HEK293T (cell line): ENCODE data around the gene MAML2.

Experiments
- CTCF ChIA-PET: fragments of 350-600 bp; formaldehyde crosslinking; extraction: SDS; loops from one replicate; lab custom pipeline; 2021; ENCODE audit warnings: antibody characterized with exemption, inconsistent platforms; lab: Yijun Ruan, JAX
- POLR2A ChIA-PET: fragments of 350-600 bp; formaldehyde crosslinking; extraction: SDS; loops from one replicate; lab custom pipeline; 2020; ENCODE audit warnings: antibody characterized with exemption, inconsistent platforms; lab: Yijun Ruan, JAX
- DNase-seq: peaks from one replicate; pipeline ENCODE4 v3.0.0; 2012; ENCODE audit warnings: mixed read lengths; ENCODE audit errors: extremely low spot score
- ARNT ChIP-seq: fragments of 450-650 bp; IDR thresholded peaks from 2 replicates; pipeline ENCODE4 v1.6.1; 2017; ENCODE audit warnings: mild to moderate bottlenecking
- BHLHE40 ChIP-seq: fragments of 450-650 bp; IDR thresholded peaks from 2 replicates; pipeline ENCODE4 v1.6.1; 2016; ENCODE audit warnings: mild to moderate bottlenecking, moderate library complexity, borderline replicate concordance
- CTBP1 ChIP-seq: fragments of 450-650 bp; IDR thresholded peaks from 2 replicates; pipeline ENCODE4 v1.6.1; 2016; ENCODE audit warnings: borderline replicate concordance
- ELF4 ChIP-seq: fragments of 450-650 bp; IDR thresholded peaks from 2 replicates; pipeline ENCODE4 v1.6.1; 2017; ENCODE audit warnings: antibody characterized with exemption
- FOXA1 ChIP-seq: fragments of 450-650 bp; IDR thresholded peaks from 2 replicates; pipeline ENCODE4 v1.6.1; 2016; ENCODE audit warnings: mild to moderate bottlenecking
- FOXK2 ChIP-seq: fragments of 450-650 bp; IDR thresholded peaks from 2 replicates; pipeline ENCODE4 v1.6.1; 2016; ENCODE audit warnings: mild to moderate bottlenecking
- FOXM1 ChIP-seq: fragments of 450-650 bp; IDR thresholded peaks from 2 replicates; pipeline ENCODE4 v1.6.1; 2017; ENCODE audit warnings: mild to moderate bottlenecking, borderline replicate concordance
- HDGF ChIP-seq: fragments of 450-650 bp; IDR thresholded peaks from 2 replicates; pipeline ENCODE4 v1.6.1; 2017; ENCODE audit warnings: antibody characterized with exemption, borderline replicate concordance
- L3MBTL2 ChIP-seq: fragments of 450-650 bp; conservative IDR thresholded peaks from 2 replicates; pipeline ENCODE4 v1.6.1; 2016; ENCODE audit warnings: mild to moderate bottlenecking
- LEF1 ChIP-seq: fragments of 450-650 bp; IDR thresholded peaks from 2 replicates; pipeline ENCODE4 v1.6.1; 2017; ENCODE audit warnings: mild to moderate bottlenecking, borderline replicate concordance
- NFRKB ChIP-seq: fragments of 450-650 bp; IDR thresholded peaks from 2 replicates; pipeline ENCODE4 v1.6.1; 2016; ENCODE audit warnings: mild to moderate bottlenecking, moderate library complexity
- PKNOX1 ChIP-seq: fragments of 450-650 bp; IDR thresholded peaks from 2 replicates; pipeline ENCODE4 v1.6.1; 2016
- SP1 ChIP-seq: fragments of 450-650 bp; IDR thresholded peaks from 2 replicates; pipeline ENCODE4 v1.6.1; 2017
- SUZ12 ChIP-seq: fragments of 450-650 bp; IDR thresholded peaks from 2 replicates; pipeline ENCODE4 v1.6.1; 2016; ENCODE audit warnings: mild to moderate bottlenecking
- TARDBP ChIP-seq: fragments of 450-650 bp; IDR thresholded peaks from 2 replicates; pipeline ENCODE4 v1.6.1; 2016
- ZNF384 ChIP-seq: fragments of 450-650 bp; IDR thresholded peaks from 2 replicates; pipeline ENCODE4 v1.6.1; 2016

MAML2 gene

GRCh38 chr11:95999711-96000406 lies 343.1 kb downstream of the MAML2 start:
- ChIA-PET POLR2A (no interaction called here), CTCF (interaction anchor here (0.6 kb wide), 1 partner anchor 51 kb away, joined by 3 read pairs; no protein-coding TSS in a partner anchor)
- DNase-seq, result no peak
- TF ChIP-seq PKNOX1 (no peak), FOXM1 (no peak), CTBP1 (no peak), SP1 (no peak), SUZ12 (no peak), LEF1 (no peak), FOXK2 (no peak), BHLHE40 (no peak), ZNF384 (no peak), ELF4 (no peak), HDGF (no peak), FOXA1 (no peak), NFRKB (no peak), ARNT (no peak), L3MBTL2 (no peak)

DNA sequence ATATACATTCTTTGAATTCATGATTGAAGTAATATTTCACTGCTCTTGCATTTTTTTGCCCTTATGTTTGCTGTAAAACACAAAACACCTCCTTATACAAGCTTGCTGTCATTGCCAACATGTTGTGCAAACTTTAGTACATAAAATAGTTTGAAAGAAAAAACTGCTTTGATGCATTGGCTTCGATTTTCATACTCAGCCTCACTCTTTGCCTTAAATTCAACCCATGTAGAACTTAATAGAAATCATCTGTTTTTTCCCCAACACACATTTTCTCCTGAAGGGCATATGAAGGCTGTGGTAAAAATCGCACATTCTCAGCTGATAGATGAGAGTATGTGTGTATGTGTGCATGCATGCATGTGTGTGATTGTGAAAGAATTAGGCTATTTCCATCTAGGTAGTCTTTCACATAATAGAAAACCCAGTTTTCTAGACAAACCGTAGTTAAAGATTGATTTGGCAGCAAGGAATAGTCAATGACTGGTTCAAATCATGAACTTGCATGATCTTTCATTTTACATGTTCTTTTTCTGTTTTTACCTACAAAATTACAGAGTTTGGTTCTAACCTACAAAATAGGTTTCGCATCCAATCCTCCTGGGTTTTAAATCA lies 346.3 kb downstream of the MAML2 start:
- POLR2A ChIA-PET, result no interaction called here
- no peak for DNase-seq
- TF ChIP-seq LEF1 (no peak), ELF4 (no peak), PKNOX1 (no peak)
- CTCF ChIA-PET, result no interaction called here

DNA sequence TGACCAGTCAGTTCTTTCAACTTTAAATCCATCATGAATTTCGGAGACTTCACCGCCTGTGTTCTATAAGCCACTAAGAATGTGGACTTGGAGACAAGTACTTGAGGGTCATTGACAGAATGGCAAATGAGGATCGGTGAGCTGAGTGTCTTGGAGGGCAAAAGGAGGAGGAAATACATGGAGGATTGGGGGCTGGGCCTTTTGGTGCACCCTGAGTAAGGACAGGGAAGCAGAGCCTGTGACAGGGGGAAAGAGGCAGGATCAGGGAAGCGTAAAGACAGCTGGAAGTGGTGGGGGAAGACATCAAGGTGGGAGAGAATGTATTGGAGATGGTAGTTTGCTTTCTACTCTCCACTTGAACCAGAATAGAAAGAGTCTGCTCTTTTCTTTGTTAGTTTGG lies 348.7 kb downstream of the MAML2 start:
- POLR2A ChIA-PET, result interaction anchor here (0.6 kb wide), 1 partner anchor 11 kb away, joined by 3 read pairs; no protein-coding TSS in a partner anchor
- no peak for DNase-seq
- TF ChIP-seq TARDBP (no peak), PKNOX1 (no peak), ELF4 (no peak), NFRKB (no peak), SP1 (no peak), L3MBTL2 (no peak), ARNT (no peak), SUZ12 (no peak), FOXM1 (no peak), BHLHE40 (no peak), ZNF384 (no peak), FOXA1 (no peak), FOXK2 (no peak), CTBP1 (no peak), HDGF (no peak), LEF1 (no peak)
- CTCF ChIA-PET, result interaction anchor here (0.8 kb wide), 1 partner anchor 349 kb away, joined by 6 read pairs; the partner anchor contains the start of gene MAML2

DNA sequence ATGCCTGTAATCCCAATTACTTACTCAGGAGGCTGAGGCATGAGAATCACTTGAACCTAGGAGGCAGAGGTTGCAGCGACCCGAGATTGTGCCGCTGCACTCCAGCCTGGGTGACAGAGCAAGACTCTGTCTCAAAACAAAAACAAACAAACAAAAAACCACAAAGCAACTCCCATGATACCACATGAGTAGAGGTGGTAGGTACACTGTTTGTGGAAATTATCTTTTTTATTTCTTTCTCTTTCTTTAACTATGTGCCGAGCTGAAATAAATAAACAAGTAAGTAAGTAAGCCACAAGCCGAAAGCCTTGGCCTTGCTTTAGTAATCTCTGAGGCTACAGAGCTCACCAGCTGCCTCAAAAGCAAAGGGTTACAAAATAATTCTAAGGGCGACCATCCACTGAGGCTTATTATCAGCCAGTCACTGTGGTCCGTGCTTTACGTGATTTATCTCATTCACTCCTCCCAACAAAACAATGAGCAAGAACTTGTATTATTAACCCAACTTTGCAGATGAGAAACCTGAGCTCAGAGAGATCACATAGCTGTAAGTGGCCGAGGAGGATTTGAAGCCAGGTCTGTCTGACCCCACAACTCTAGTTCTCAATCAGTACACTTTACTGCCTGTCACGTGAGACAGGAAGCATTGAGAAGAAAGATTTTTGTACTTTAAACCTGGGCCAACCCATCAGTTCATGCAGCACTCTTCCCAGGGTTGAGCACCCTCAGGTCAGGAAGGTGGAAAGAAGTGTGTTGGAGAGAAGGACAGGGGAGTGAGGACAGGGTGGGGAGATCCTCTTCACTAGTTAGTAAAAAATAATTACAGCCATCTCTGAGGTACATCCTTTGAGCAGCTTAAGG lies 349.3 kb downstream of the MAML2 start:
- ChIA-PET CTCF (interaction anchor here (0.8 kb wide), 1 partner anchor 350 kb away, joined by 6 read pairs; the partner anchor contains the start of gene MAML2), POLR2A (no interaction called here)
- TF ChIP-seq FOXK2 (no peak), ARNT (no peak), BHLHE40 (no peak), ZNF384 (no peak)
- no peak for DNase-seq

GRCh38 chr11:95991545-95991944 lies 351.4 kb downstream of the MAML2 start:
- TF ChIP-seq ARNT (no peak), TARDBP (no peak), FOXK2 (no peak), FOXA1 (no peak), CTBP1 (no peak), ELF4 (no peak), BHLHE40 (no peak)
- no peak for DNase-seq
- CTCF ChIA-PET, result no interaction called here
- POLR2A ChIA-PET, result no interaction called here

GRCh38 chr11:95991101-95991500 lies 351.9 kb downstream of the MAML2 start:
- CTCF ChIA-PET, result no interaction called here
- DNase-seq, result no peak
- TF ChIP-seq FOXA1 (no peak), ELF4 (no peak), PKNOX1 (no peak), LEF1 (no peak), FOXK2 (no peak), ZNF384 (no peak), NFRKB (no peak), FOXM1 (no peak), TARDBP (no peak), HDGF (no peak), SUZ12 (no peak), CTBP1 (no peak), SP1 (no peak), BHLHE40 (no peak), ARNT (no peak), L3MBTL2 (no peak)
- POLR2A ChIA-PET, result no interaction called here
